ENCODE results near the gene CYLD. TPM values are rescaled to one million over a fixed set of nuclear protein-coding genes. Genes with fewer than 3 reads are reported as not detected.

Gene CYLD
- total and polyA plus RNA-seq, 8 donors: 6.2 to 30.3 (median 16.7) TPM

DNA sequence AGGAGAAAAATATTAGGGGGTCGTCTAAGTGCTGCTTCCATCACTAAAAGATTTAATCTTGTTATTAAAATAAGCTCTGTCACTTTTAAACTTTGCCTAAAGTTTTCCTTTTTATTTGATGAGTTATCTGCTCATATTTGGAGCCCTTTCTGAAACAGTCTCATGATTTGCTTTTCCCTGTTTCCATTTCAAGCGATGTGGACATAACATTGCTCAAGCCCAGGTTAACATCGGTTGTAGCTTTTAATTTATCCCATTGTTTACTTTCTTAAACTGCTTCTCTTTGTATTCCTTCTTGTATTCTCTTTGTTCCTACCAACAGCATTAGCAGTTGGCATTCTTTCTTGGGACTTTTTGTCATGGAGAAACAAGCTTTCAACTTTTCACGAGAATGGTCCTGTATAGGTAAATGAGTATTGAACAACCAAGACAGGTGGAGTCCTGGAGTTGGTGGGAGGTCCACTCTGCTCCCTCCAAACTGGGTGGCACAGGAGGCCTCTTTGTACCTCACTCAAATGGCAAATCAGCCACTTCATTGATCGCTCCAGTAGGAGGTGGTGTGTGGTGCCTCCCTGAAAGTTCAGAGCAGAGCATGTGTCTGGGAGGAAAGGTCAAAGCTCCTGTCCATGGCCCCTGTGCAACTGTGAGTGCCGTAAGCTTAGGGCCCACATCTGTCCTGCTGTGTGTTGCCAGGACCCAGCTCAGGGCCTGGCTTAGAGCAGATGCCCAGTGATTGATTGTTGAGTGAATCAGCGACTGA is 107.0 kb downstream of the CYLD start:
- intact Hi-C loops (cut with DNase I): no loop called here

More for the DNA sequence above, 107.0 kb downstream of the CYLD start:
- H3K36me3 ChIP-seq: no peaks in the 10 kb centered on the region
- no peaks in the 10 kb centered on the region for H3K9me3 ChIP-seq
- no peak overlapping the region for H3K4me3 ChIP-seq
- H3K4me1 ChIP-seq: no peaks in the 10 kb centered on the region
- TF ChIP-seq, protein P1, sequence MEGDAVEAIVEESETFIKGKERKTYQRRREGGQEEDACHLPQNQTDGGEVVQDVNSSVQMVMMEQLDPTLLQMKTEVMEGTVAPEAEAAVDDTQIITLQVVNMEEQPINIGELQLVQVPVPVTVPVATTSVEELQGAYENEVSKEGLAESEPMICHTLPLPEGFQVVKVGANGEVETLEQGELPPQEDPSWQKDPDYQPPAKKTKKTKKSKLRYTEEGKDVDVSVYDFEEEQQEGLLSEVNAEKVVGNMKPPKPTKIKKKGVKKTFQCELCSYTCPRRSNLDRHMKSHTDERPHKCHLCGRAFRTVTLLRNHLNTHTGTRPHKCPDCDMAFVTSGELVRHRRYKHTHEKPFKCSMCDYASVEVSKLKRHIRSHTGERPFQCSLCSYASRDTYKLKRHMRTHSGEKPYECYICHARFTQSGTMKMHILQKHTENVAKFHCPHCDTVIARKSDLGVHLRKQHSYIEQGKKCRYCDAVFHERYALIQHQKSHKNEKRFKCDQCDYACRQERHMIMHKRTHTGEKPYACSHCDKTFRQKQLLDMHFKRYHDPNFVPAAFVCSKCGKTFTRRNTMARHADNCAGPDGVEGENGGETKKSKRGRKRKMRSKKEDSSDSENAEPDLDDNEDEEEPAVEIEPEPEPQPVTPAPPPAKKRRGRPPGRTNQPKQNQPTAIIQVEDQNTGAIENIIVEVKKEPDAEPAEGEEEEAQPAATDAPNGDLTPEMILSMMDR (IDR thresholded peaks at IDR 0.05): no peak
- 65 to 71% methylated on average over 7 of the region's 7 CpGs for WGBS, 2 donors
- H3K27ac ChIP-seq: no peak overlapping the region
- H3K27me3 ChIP-seq: no peaks in the 10 kb centered on the region
- no peak for ATAC-seq
- DNase-seq: no peak
- FAIRE-seq: no peak

Small RNA genes within 50 kb of the gene (microRNA-seq; reads per million reads assigned to microRNA genes)
- 0 to 0.29 reads per million in 2 donors for gene MIR3181

Other genes with a start within 250 kb of the CYLD start
- gene NKD1, start 193.7 kb upstream of the CYLD start, total RNA-seq: 1 to 10 TPM; 3.0 to 5.8 (median 5.1) TPM
- 1 to 10 TPM in 1 of 2 donors, under 1 TPM in 1; 0.45 to 1.1 TPM for gene NKD1, start 193.7 kb upstream of the CYLD start, polyA plus RNA-seq
- gene SNX20, start 60.8 kb upstream of the CYLD start, total RNA-seq: 1 to 10 TPM in 2 of 6 donors, under 1 TPM in 4; 0.09 to 2.8 (median 0.55) TPM
- under 1 TPM; 0.40 to 0.57 TPM for gene SNX20, start 60.8 kb upstream of the CYLD start, polyA plus RNA-seq
- gene NOD2, start 48.5 kb upstream of the CYLD start, total RNA-seq: 1 to 10 TPM in 2 of 6 donors, under 1 TPM in 4; 0.08 to 2.1 (median 0.38) TPM
- gene NOD2, start 48.5 kb upstream of the CYLD start, polyA plus RNA-seq: under 1 TPM; 0.19 TPM